GM11168 (cell line): ENCODE data around the gene ZC3HAV1L.
"Not testable (repeated sequence)": the region's sequence is repeated elsewhere in the genome, so short reads cannot be mapped to it uniquely, and the experiment has no call there.

Experiments used
- in situ Hi-C: fragments of 300-500 bp; cut with MboI; formaldehyde crosslinking; loops from one replicate; pipeline ENCODE4 v1.12.0; 2022; ENCODE audit warnings: low sequenced_read_pairs; ENCODE audit not compliant: unreplicated experiment

Gene ZC3HAV1L

DNA sequence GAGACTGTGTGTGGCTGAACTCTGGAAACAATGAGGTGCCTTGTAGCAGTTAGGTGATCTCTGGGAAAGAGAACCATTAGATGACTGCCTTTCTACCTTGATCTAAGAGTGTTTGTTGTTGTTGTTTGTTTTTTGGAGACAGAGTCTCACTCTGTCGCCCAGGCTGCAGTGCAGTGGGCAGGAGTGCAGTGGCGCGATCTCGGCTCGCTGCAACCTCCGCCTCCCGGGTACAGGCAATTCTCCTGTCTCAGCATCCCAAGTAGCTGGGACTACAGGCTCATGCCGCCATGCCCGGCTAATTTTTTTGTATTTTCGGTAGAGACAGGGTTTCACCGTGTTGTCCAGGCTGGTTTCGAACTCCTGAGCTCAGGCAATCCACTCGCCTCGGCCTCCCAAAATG lies 18.8 kb upstream of the ZC3HAV1L start:
- in situ Hi-C loops: not testable (repeated sequence)

DNA sequence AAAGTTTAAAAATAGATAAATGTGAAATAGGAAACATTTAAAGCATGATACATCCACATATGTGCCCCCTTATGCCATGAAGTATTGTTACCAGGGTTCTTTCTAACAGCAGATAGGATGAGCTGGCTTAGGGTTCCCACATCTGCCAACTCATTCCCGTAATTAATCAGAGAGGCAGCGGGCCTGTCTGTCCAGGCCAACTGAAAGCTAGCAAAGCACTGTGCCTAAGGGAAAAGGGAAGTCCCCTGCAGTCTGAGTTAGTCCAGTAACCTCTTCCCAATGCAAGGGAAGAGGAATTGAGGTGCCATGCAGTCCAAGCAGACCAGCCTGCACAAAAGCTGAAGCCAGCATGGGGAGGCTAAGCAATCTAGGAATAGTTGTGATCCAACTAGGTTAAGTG lies 18.3 kb upstream of the ZC3HAV1L start:
- in situ Hi-C loops: no loop called here

DNA sequence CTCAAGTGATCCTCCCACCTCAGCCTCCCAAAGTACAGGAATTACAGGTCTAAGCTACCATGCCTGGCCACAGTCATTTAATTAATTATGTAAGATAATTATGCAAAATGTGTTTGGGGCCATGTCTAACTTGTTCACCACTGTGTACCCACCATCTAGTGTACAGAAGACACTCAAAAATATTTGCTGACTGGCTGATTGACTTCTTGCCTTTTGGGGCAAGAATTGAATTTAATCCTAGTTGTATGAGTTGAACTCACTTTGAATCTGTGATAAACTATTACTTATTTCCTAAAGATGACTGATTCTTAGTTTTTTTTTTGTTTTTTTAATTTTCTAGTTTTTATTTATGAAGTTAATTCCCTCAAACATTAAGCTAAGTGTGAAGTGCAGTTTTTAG lies 15.8 kb upstream of the ZC3HAV1L start:
- in situ Hi-C loops: no loop called here

DNA sequence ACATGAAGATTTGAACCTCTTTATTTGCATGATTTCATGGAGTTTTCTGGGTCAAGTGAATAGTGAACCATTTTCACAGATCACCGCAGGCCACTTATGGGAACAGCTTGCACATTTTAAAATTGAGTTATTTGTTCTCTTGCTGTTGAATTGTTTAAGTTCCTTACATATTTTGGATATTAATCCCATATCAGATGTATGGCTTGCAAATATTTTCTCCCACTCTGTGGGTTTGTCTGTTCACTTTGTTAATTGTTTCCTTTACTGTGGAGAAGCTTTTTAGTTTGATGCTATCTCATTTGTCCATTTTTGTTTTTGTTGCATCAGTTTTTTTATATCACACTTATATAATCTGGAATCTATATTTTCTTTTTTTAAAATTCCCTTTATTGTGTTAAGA lies 14.1 kb upstream of the ZC3HAV1L start:
- in situ Hi-C loops: no loop called here

DNA sequence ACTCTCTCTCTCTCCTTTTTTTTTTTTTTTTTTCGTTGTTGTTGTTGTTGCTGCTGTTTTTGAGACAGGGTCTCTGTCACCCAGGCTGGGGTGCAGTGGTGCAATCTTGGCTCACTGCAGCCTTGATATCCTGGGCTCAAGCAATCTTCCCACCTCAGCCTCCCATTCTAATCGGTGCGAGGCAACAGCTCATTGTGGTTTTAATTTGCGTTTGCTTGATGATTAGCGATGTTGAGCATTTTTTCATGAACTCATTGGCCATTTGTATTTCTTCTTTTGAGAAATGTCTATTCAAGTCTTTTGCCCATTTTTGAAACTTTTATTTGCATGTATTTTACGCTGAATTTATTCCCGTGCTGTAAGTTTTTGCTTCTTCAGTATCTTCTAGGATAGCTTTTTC lies 13.3 kb upstream of the ZC3HAV1L start:
- in situ Hi-C loops: no loop called here

DNA sequence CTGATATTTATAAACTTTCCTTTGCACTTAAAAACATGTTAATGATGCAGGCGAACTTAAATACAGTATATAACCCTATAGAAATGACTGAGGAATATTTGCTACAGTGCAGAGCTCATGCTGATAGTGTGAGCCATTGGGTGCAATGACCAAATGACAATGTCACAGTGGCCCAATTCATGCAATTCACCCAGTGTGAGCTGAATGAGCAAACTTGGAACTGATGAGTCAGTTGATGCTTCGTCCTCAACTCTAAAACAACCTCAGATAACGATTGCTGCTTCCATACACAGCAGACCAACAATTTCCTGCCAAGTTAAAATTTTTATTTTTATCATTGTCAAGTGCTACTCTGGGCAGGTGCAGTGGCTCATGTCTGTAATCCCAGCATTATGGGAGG lies 12.1 kb upstream of the ZC3HAV1L start:
- in situ Hi-C loops: no loop called here

DNA sequence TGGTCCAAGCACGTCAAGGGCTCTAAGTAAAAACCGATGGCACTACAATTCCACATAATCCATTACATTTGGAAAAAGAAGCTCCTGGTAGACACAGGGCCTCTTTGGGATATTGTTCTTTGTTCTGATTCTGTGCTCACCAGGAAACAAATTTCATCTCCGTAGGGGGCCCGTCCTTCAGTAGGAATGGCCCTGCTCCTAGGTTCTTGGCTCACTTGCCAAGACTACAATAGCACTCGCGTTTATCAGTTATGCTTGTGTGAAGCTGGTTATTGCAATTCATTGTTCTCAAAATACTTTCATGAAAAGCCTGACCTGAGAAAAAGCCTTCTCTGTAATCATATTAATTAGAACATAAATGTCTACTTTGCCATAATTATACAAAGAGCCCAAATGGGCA lies 10.3 kb upstream of the ZC3HAV1L start:
- in situ Hi-C loops: no loop called here

DNA sequence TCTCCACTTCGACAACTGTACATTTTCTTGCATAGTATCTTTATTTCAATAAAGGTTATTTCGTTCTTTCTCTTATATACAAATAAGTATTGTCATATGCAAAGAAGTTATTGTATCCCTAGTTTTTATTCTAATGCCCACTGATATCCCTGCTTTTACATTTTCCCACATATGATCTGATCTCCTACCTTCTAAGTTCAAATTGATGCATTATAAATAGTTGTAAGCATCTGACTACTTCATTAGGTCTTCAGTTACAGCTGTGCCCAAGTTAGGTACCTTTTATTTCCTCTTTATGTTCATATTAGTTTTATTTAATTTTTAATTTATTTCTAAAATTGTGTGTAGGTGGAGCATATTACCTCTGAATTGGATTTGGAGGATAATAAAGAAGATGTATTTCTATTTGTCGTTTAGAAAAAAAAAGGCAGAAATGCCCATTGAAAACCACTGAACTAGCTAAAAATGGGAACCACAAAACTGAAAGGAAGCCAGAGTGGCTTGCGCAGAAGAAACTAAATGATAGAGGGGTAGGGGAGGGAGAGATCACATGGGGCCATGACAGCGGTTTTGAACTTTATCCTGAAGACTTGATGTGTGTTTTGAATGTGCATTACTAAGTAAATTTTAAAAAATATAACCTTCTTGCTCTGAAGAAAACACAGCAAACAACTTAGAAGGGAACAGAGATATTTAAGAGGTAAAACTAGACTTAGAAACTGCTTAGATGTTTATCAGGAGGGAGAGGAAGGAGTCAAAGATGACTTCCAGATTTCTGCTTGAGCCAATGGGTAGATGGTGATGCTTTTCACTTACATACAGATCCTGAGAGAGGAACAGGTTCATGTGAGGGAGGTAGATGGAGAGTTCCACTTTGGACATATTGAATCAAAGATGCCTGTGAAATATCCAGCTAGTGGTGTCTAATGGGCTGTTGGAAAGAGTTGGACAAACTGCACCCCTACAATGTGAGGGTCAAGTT lies 9.3 kb upstream of the ZC3HAV1L start:
- in situ Hi-C loops: no loop called here

DNA sequence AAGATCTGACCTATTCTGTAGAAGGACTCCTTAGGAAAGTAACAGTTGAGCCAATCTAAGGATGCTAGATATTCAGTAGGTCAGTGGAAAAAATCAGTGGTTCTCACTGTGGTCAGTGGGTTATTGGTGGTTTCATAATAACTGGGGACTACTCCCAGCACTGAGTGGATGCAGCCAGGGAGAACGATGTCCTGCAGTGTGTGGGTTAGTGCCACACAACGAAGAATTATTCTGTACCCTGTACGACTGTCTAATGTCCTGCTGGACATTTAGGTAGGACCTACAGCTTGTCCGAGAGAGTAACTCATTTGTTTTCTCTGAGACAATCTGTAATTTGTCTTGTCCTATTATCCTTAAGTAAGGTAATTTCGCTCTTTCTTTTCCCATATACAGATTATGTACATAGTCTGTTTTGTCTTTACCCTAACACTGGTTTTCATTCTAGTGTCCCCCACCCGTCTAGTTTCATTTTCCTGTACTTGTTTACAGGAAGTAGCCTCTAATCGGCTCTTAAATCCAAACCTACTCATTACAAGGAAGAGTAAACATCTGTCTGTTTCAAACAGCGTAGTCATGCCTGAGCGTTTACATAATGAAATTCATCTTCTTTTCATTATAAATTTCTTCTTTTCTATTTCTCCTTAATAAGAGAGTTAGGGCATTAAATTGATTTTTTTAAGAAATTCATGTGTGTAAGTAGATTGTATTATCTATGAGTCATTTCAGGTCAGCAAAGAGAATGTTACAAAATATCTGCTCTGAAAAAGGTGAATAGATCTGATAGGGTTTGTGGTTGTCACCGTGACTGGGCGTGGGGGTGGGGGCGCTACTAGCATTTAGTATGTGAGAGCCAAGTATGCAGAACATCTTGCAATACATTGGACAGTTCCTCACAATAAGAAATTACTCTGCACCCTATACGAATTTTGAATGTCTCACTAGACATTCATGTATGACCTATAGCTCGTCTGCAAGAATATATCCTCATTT lies 8.3 kb upstream of the ZC3HAV1L start:
- in situ Hi-C loops: no loop called here

DNA sequence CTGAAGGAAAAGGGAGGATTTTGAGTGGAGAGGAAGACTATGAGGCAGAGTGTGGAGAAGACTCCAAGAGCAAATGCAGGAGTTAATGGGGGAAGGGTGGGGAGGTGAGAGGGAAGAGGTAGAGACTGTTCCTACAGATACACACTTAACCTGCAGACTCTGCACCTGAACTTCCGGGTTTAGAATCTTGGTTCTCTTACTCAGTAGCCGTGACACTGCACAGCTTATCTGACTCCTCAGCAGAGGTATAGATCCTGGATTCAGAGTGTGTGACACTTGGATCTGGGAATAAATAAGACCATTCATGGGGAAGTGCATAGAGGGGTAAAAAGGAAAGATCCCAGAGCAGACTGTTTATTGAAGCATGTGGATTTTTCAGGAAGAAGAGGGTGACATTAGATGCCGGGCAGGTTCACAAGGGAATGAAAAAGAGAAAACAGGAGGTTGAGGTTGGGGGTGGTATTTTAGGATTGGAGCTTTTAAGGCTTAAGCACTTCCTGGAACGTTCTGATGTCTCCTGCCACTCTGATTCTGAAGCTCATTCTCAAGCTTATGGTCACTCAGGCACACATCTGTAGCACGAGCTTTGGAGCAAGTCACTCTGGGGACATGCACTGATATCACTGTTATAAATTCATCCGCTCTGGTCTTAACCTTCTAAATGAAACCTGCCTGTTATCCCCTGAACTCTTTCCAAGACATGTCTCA lies 5.7 kb upstream of the ZC3HAV1L start:
- in situ Hi-C loops: no loop called here

DNA sequence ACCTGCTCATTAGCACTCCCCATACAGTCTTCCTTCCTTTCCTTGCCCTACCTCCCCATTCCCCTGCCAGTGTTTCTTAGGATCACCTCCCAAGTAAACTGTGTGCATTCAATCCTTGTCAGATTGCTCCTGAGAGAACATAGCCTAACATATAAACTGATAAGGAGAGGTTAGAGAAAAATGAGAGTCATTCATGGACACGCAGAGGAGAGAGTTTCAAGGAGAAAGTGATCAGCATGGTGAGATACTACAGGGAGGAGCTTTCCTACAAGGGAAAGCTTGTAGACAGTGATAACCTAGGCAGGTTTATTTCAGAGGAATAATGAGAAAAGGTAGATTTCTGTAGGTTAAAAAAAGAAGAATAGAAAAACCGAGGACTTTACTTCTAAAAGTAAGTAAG lies 2.8 kb upstream of the ZC3HAV1L start:
- in situ Hi-C loops: no loop called here

DNA sequence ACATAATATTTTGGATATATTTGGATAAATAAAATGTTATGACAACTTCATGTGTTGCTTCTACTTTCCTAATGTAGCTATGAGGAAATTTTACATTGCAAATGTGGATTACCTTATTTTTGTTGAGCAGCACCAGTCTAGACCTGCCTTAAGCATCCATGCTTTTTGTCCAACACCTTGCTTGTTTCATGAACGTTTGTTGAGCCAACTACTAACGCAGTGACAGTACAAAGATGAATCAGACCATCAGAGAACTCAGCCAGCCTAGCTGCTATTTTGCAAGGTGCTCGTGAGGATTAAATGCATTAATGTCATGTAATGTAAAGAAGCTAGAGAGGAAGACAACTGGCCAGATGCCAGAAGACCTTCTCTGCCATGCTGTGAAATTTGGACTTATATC lies 1.1 kb upstream of the ZC3HAV1L start:
- in situ Hi-C loops: no loop called here

DNA sequence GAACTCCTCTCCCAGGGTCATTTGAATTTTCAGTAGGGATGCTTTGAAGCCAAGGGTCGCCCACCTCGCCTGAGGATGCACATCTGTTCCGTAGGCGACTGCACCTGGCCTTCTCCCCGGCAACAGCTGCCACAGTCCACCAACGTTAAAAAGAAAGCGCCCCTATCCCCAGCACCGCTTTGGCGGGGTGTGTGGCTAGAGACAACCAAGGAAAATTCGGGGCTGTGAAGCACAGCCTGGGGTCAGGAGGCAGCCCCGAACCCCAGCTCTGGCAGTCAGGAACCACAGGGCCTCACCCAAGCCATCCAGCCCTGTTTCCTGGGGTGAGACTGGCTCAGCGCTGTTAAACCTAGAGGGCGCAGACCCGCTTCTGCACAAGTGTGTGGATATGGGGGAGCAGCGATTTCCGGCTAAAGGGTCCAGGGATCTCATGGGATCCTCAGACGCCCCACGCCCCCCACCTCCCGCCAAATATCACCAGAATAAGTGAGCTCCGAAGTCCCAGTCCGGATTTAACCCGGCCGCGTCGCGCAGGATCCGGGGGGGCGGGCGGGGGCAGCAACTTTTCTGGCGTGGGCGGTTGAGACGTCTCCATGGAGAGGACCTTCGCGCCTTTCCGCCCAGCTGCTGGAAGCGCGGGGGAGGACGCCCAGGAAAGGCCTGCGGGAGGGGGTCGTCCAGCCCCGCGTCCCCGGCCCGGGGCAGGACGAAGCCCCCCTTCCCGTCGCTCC lies 822 bp downstream of the ZC3HAV1L start:
- in situ Hi-C loops: no loop called here

DNA sequence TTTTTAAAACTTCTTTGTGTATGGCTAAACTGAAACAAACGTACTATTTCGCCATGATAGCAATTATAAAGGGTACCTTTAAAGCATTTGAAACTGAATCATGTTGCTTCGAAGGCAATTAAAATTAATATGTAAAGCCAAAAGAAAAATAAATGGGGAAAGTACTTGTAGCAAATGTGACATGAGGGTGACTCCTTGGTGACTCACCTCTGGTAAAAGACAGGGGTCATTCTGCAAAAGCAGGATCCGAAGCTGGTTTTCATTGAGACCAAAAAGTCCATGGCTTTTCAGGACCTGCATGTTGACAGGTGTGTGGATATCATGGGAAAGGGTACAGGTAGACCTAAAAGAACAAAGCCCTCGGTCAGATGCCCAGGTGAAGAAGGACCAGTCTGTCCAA lies 1.5 kb downstream of the ZC3HAV1L start:
- in situ Hi-C loops: no loop called here

DNA sequence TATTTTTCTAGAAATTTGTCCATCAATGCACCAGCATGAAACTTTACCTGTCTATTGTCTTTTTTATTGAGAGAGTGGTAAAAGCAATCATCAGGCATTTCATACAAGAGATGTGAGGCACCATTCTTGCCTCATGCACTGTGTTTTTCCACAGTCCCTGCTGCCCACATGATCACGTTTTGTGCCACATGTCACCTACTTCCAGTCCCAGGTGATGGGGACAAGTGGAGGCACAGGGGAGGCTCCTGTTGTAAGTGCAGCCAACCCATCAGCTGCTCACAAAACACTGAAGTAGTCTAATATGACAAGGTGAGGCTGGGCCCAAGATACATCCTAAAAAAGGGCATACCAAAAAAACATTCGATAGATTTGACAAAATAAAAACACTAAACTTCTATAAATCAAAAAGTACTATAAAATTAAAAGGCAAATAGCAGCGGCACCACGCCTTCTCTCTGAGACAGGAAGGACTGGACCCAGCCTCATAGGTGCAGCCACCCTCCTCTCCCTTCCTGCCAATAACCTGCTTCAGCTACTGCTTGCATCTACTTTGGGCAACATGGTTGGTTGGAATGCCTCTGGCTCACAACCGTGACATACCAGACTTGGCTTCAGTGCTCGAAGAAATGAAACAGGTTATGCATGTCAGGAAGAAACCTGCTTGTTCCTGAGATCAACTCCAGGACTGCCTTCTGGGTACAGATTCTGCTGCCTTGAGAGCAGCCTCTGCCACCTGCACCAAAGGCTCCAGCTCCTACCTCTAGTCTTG lies 2.3 kb downstream of the ZC3HAV1L start:
- in situ Hi-C loops: no loop called here

DNA sequence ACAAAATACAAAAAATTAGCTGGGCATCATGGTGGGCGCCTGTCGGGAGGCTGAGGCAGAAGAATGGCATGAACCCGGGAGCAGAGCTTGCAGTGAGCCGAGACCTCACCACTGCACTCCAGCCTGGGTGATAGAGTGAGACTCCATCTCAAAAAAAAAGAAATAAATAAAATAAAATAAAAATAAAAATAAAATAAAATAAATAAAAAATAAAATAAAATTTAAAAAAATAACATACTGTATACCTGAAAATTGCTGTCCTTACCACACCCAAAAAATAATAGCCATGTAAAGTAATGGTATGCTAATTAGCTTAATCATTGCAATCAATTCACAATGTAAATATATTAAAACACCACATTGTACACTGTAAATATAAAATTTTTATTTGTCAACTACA lies 3.4 kb downstream of the ZC3HAV1L start:
- in situ Hi-C loops: no loop called here

DNA sequence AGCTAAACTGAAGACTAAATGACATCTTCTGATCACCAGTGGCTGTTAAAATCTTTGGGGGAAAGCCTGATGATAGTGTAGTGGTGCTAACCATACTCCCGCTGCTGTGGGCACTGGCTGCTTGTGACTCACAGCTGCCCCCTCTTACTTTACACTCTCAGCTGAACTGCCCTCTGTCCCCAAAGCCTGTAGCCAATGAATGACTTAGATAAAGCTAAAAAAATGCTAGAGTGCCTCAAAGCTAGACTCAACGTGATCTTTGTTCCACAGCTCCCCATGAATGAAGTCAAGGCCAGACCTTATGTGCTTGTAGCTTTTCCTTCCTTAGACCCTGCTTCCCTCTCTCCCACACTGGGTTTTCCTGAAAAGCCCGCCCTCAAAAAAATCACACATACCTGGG lies 6.5 kb downstream of the ZC3HAV1L start:
- in situ Hi-C loops: no loop called here

DNA sequence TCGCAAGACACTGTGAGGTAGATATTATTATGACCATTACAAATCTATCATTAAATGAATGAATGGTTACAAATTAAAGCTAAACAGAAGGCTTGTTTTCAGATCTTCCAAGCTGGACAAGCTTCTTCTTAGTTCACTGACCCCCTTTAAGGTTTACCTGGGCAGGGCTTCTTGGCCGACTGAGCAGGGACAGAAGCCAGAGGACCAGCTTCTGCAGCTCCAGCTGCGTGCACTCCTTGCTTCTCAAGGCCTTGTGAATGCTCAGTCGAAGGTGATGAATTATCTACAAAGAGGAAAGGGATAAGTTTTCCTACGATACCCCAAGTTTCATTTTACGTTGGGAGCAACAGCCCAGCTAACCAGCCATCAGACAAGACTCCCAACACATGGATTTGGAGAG lies 9.3 kb downstream of the ZC3HAV1L start:
- in situ Hi-C loops: no loop called here

DNA sequence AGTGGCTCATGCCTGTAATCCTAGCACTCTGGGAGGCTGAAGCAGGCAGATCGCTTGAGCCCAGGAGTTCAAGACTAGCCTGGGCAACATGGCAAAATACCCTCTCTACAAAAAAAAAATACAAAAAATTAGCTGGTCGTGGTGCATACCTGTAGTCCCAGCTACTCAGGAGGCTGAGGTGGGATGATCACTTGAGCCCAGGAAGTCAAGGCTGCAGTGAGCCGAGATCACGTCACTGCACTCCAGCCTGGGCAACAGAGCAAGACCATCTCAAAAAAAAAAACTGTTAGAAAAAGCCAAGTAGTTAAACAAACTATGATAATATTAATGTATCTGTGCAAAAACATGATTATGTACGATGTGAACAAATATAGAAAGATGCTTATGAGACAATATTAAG lies 10.0 kb downstream of the ZC3HAV1L start:
- in situ Hi-C loops: not testable (repeated sequence)
